CD4-positive, alpha-beta T cell treated with Interleukin-15 for 1 hour (primary cell): ENCODE measurements around the gene CFAP157.
A peak's percentile ranks its signal among the peaks of the same experiment; 100 is the strongest.
"Not testable (repeated sequence)": the region's sequence is repeated elsewhere in the genome, so short reads cannot be mapped to it uniquely, and the experiment has no call there.

Source experiments
- DNase-seq: peaks from one replicate; pipeline ENCODE4 v3.0.0-alpha.2; 2020

The CFAP157 gene

GRCh38 chr9:127739614-127740330 lies 33.0 kb downstream of the CFAP157 start:
- DNase-seq, result no peak

- DNase-seq, result no peak
Measured at GRCh38 chr9:127741831-127742434, 35.1 kb downstream of the CFAP157 start.

GRCh38 chr9:127742435-127743088 lies 35.8 kb downstream of the CFAP157 start:
- DNase-seq, result no peak

GRCh38 chr9:127744398-127745110 lies 37.8 kb downstream of the CFAP157 start:
- DNase-seq, result no peak

GRCh38 chr9:127746959-127747569 lies 40.3 kb downstream of the CFAP157 start:
- DNase-seq, result peak; percentile 50

- DNase-seq, result no peak
Measured at GRCh38 chr9:127749090-127749787, 42.5 kb downstream of the CFAP157 start.

GRCh38 chr9:127751269-127752054 lies 44.7 kb downstream of the CFAP157 start:
- DNase-seq, result no peak

GRCh38 chr9:127753148-127753547 lies 46.4 kb downstream of the CFAP157 start:
- no peak for DNase-seq

GRCh38 chr9:127753622-127754021 lies 46.8 kb downstream of the CFAP157 start:
- no peak for DNase-seq

GRCh38 chr9:127754099-127755060 lies 47.6 kb downstream of the CFAP157 start:
- DNase-seq, result no peak

GRCh38 chr9:127755061-127756060 lies 48.6 kb downstream of the CFAP157 start:
- DNase-seq, result no peak

GRCh38 chr9:127756233-127756632 lies 49.4 kb downstream of the CFAP157 start:
- DNase-seq, result no peak

- not testable (repeated sequence) for DNase-seq
Measured at GRCh38 chr9:127756776-127757175, 50.0 kb downstream of the CFAP157 start.

- DNase-seq, result no peak
Measured at GRCh38 chr9:127758843-127759242, 52.1 kb downstream of the CFAP157 start.

- DNase-seq, result no peak
Measured at GRCh38 chr9:127761061-127761460, 54.3 kb downstream of the CFAP157 start.

GRCh38 chr9:127761491-127761956 lies 54.7 kb downstream of the CFAP157 start:
- no peak for DNase-seq

GRCh38 chr9:127762111-127762676 lies 55.4 kb downstream of the CFAP157 start:
- DNase-seq, result peak; percentile 33

- peak; percentile 49 for DNase-seq
Measured at GRCh38 chr9:127763918-127764384, 57.2 kb downstream of the CFAP157 start.
